ACC112 (cell line): ENCODE data around the gene ZNF462.

Experiments
- H2AFZ ChIP-seq: fragments of 200-600 bp; sonication (generic); one replicate; pipeline ENCODE4 v1.6.0; 2017; ENCODE audit warnings: antibody characterized with exemption, low read length; ENCODE audit not compliant: unreplicated experiment
- H3K27ac ChIP-seq: fragments of 200-600 bp; sonication (generic); 2 replicates; pipeline ENCODE4 v1.5.1; 2014; ENCODE audit warnings: low read depth, mild to moderate bottlenecking, antibody characterized with exemption, low read length, moderate library complexity
- H3K27me3 ChIP-seq: fragments of 200-600 bp; sonication (generic); 2 replicates; pipeline ENCODE4 v1.6.1; 2014; ENCODE audit warnings: mild to moderate bottlenecking, antibody characterized with exemption, low read length, moderate library complexity, mixed read lengths; ENCODE audit not compliant: insufficient read depth
- H3K36me3 ChIP-seq: fragments of 200-600 bp; sonication (generic); 2 replicates; pipeline ENCODE4 v1.6.1; 2016; ENCODE audit warnings: mild to moderate bottlenecking, antibody characterized with exemption, low read length, moderate library complexity, mixed read lengths; ENCODE audit not compliant: insufficient read depth
- H3K4me1 ChIP-seq: fragments of 200-600 bp; sonication (generic); one replicate; pipeline ENCODE4 v1.6.1; 2016; ENCODE audit warnings: low read length, mixed read lengths; ENCODE audit not compliant: insufficient read depth, unreplicated experiment, control insufficient read depth
- H3K4me3 ChIP-seq: fragments of 200-600 bp; sonication (generic); 2 replicates; pipeline ENCODE4 v1.5.1; 2014; ENCODE audit warnings: mild to moderate bottlenecking, low read depth, low read length
- H3K79me2 ChIP-seq: fragments of 200-600 bp; sonication (generic); one replicate; pipeline ENCODE4 v1.6.0; 2016; ENCODE audit warnings: low read length; ENCODE audit not compliant: control insufficient read depth, unreplicated experiment, insufficient read depth

The ZNF462 gene

GRCh38 chr9:106927916-106928315 is 65.0 kb downstream of the ZNF462 start:
- Histone ChIP-seq H3K4me3 (no peak overlapping the region), H3K27me3 (no peaks in the 10 kb centered on the region), H2AFZ (no peak overlapping the region), H3K27ac (no peak overlapping the region), H3K36me3 (peaks cover 46% of the 10 kb centered on the region), H3K79me2 (no peaks in the 10 kb centered on the region), H3K4me1 (peaks cover 6% of the 10 kb centered on the region)

DNA sequence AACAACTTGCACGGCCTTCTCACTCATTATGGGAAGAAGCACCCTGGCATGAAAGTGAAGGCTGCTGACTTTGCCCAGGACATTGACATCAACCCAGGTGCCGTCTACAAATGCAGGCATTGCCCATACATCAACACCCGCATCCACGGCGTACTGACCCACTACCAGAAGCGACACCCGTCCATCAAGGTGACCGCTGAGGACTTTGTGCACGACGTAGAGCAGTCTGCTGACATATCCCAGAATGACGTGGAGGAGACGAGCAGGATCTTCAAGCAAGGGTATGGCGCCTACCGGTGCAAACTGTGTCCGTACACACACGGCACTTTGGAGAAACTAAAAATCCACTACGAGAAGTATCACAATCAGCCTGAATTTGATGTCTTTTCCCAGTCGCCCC is 65.4 kb downstream of the ZNF462 start:
- H3K27me3 ChIP-seq, result no peaks in the 10 kb centered on the region
- H3K4me3 ChIP-seq, result no peak overlapping the region
- no peaks in the 10 kb centered on the region for H3K79me2 ChIP-seq
- no peak overlapping the region for H2AFZ ChIP-seq
- peaks cover 6% of the 10 kb centered on the region for H3K4me1 ChIP-seq
- H3K36me3 ChIP-seq, result peaks cover 45% of the 10 kb centered on the region
- H3K27ac ChIP-seq, result no peak overlapping the region

DNA sequence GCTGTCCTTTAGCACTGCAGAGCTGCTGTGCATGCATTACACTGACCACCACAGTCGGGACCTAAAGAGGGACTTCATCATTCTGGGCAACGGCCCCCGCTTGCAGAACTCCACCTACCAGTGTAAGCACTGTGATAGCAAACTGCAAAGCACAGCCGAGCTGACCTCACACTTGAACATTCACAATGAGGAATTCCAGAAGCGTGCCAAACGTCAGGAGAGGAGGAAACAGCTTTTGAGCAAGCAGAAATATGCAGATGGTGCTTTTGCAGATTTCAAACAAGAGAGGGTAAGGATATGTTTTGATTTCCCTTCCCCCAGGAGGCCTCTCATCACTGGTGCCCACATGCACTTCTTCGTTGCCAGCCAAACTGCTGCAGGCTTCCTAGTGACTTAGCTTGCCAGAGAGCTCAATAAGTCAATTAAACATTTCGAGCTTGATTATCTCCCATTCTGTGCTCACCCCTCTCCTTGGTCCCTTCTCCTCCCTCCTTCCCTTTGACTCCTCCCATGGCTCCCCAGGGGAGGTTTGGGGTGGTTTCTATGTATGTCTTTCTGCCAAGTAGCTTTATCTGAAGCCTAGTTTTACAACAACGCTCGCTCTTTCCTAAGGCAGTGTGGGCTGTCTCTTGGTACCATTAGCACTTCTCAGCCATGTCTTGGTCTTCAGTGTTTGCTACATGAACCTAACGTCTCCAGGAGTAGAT is 66.7 kb downstream of the ZNF462 start:
- Histone ChIP-seq H3K27ac (no peak overlapping the region), H3K79me2 (no peaks in the 10 kb centered on the region), H3K27me3 (no peaks in the 10 kb centered on the region), H3K4me1 (peaks cover 6% of the 10 kb centered on the region), H3K4me3 (no peak overlapping the region), H3K36me3 (peaks cover 37% of the 10 kb centered on the region), H2AFZ (no peak overlapping the region)

- Histone ChIP-seq H3K4me1 (peaks cover 6% of the 10 kb centered on the region), H3K36me3 (peaks cover 39% of the 10 kb centered on the region)
Measured at GRCh38 chr9:106930477-106930876, 67.5 kb downstream of the ZNF462 start.

GRCh38 chr9:106931466-106931865 is 68.5 kb downstream of the ZNF462 start:
- no peaks in the 10 kb centered on the region for H3K79me2 ChIP-seq
- H3K36me3 ChIP-seq, result peaks cover 30% of the 10 kb centered on the region
- H3K27ac ChIP-seq, result no peak overlapping the region
- peaks cover 6% of the 10 kb centered on the region for H3K4me1 ChIP-seq
- H2AFZ ChIP-seq, result no peak overlapping the region
- no peaks in the 10 kb centered on the region for H3K27me3 ChIP-seq
- no peak overlapping the region for H3K4me3 ChIP-seq

More at GRCh38 chr9:106930477-106930876, 67.5 kb downstream of the ZNF462 start:
- H2AFZ ChIP-seq, result no peak overlapping the region
- H3K79me2 ChIP-seq, result no peaks in the 10 kb centered on the region
- H3K4me3 ChIP-seq, result no peak overlapping the region
- H3K27me3 ChIP-seq, result no peaks in the 10 kb centered on the region
- no peak overlapping the region for H3K27ac ChIP-seq

GRCh38 chr9:106932178-106932577 is 69.2 kb downstream of the ZNF462 start:
- peaks cover 6% of the 10 kb centered on the region for H3K4me1 ChIP-seq
- peaks cover 29% of the 10 kb centered on the region for H3K36me3 ChIP-seq
- H2AFZ ChIP-seq, result no peak overlapping the region
- H3K27ac ChIP-seq, result no peak overlapping the region
- no peaks in the 10 kb centered on the region for H3K79me2 ChIP-seq
- H3K27me3 ChIP-seq, result no peaks in the 10 kb centered on the region
- H3K4me3 ChIP-seq, result no peak overlapping the region

GRCh38 chr9:106932675-106933074 is 69.7 kb downstream of the ZNF462 start:
- Histone ChIP-seq H3K4me3 (no peak overlapping the region), H3K36me3 (peaks cover 30% of the 10 kb centered on the region), H3K27me3 (no peaks in the 10 kb centered on the region), H3K4me1 (peaks cover 6% of the 10 kb centered on the region), H2AFZ (no peak overlapping the region), H3K79me2 (no peaks in the 10 kb centered on the region), H3K27ac (no peak overlapping the region)

GRCh38 chr9:106933470-106933869 is 70.5 kb downstream of the ZNF462 start:
- Histone ChIP-seq H3K4me3 (no peak overlapping the region), H2AFZ (no peak overlapping the region), H3K27me3 (no peaks in the 10 kb centered on the region), H3K27ac (no peak overlapping the region), H3K4me1 (peaks cover 6% of the 10 kb centered on the region), H3K36me3 (peaks cover 34% of the 10 kb centered on the region), H3K79me2 (no peaks in the 10 kb centered on the region)

GRCh38 chr9:106934442-106935238 is 71.7 kb downstream of the ZNF462 start:
- H3K4me3 ChIP-seq, result no peak overlapping the region

GRCh38 chr9:106936680-106937079 is 73.7 kb downstream of the ZNF462 start:
- Histone ChIP-seq H3K36me3 (peaks cover 59% of the 10 kb centered on the region), H2AFZ (no peak overlapping the region), H3K27me3 (no peaks in the 10 kb centered on the region), H3K4me1 (peaks cover 6% of the 10 kb centered on the region), H3K27ac (no peak overlapping the region), H3K4me3 (no peak overlapping the region), H3K79me2 (no peaks in the 10 kb centered on the region)

More at GRCh38 chr9:106934442-106935238, 71.7 kb downstream of the ZNF462 start:
- H3K36me3 ChIP-seq, result peaks cover 42% of the 10 kb centered on the region
- no peaks in the 10 kb centered on the region for H3K79me2 ChIP-seq
- H3K4me1 ChIP-seq, result peaks cover 6% of the 10 kb centered on the region
- no peak overlapping the region for H3K27ac ChIP-seq
- no peak overlapping the region for H2AFZ ChIP-seq
- no peaks in the 10 kb centered on the region for H3K27me3 ChIP-seq

DNA sequence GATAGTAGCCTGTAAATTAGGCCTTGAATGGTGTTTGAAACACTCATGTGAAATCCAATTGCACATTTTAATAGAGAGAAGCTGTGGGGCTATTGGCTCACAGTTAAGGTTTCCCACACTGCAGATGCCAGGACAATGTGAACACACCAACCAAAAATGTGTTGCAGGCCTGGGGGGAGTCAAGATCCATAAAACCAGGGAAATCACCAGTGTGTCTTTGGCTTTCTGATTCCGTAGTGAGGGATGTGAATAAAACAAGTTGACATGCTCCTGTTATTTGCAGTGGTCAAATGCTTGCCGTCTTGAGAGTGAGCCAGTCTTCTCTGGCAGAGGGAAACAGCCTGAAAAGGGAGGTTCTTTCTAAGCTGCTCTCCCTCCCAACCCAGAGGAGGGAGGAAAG is 79.0 kb downstream of the ZNF462 start:
- H3K36me3 ChIP-seq, result peaks cover 31% of the 10 kb centered on the region
- H3K79me2 ChIP-seq, result no peaks in the 10 kb centered on the region
- H2AFZ ChIP-seq, result no peak overlapping the region
- H3K4me1 ChIP-seq, result peaks cover 18% of the 10 kb centered on the region
- no peaks in the 10 kb centered on the region for H3K27me3 ChIP-seq
- H3K4me3 ChIP-seq, result no peak overlapping the region
- H3K27ac ChIP-seq, result no peak overlapping the region
